LNCAP (cell line): ENCODE data around the gene HAPLN2.

Experiments
- CTCF ChIP-seq: fragments of 450-650 bp; IDR thresholded peaks from 2 replicates; pipeline ENCODE4 v1.5.1; 2017; ENCODE audit warnings: mild to moderate bottlenecking

HAPLN2 gene

GRCh38 chr1:156589546-156589945 lies 29.7 kb upstream of the HAPLN2 start:
- no peak for TF ChIP-seq CTCF

- TF ChIP-seq CTCF: no peak
Observed at GRCh38 chr1:156590326-156591180, 28.7 kb upstream of the HAPLN2 start.

- TF ChIP-seq CTCF: no peak
Observed at GRCh38 chr1:156591181-156591431, 28.1 kb upstream of the HAPLN2 start.

- no peak for TF ChIP-seq CTCF
Observed at GRCh38 chr1:156591432-156592157, 27.6 kb upstream of the HAPLN2 start, which contains the start of gene NAXE. Gene NAXE, plus strand, starts transcription at chr1:156591776. Its CDS starts 29 bp downstream, at chr1:156591805.

- no peak for TF ChIP-seq CTCF
Observed at GRCh38 chr1:156592158-156592909, 26.9 kb upstream of the HAPLN2 start.

- no peak for TF ChIP-seq CTCF
Observed at GRCh38 chr1:156592910-156593660, 26.1 kb upstream of the HAPLN2 start.

- TF ChIP-seq CTCF: no peak
Observed at GRCh38 chr1:156593661-156593989, 25.6 kb upstream of the HAPLN2 start.
